ENCODE results near the gene DMRT2.

Gene DMRT2

GRCh38 chr9:1051584-1052275 lies 1.6 kb downstream of the DMRT2 start:
- TF ChIP-seq, protein P1, sequence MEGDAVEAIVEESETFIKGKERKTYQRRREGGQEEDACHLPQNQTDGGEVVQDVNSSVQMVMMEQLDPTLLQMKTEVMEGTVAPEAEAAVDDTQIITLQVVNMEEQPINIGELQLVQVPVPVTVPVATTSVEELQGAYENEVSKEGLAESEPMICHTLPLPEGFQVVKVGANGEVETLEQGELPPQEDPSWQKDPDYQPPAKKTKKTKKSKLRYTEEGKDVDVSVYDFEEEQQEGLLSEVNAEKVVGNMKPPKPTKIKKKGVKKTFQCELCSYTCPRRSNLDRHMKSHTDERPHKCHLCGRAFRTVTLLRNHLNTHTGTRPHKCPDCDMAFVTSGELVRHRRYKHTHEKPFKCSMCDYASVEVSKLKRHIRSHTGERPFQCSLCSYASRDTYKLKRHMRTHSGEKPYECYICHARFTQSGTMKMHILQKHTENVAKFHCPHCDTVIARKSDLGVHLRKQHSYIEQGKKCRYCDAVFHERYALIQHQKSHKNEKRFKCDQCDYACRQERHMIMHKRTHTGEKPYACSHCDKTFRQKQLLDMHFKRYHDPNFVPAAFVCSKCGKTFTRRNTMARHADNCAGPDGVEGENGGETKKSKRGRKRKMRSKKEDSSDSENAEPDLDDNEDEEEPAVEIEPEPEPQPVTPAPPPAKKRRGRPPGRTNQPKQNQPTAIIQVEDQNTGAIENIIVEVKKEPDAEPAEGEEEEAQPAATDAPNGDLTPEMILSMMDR (IDR thresholded peaks at IDR 0.05; ENCODE audit: low read depth, low read length) = no peak
- H3K4me3 ChIP-seq (ENCODE audit: low read depth, low read length) = no peak overlapping the region

DNA sequence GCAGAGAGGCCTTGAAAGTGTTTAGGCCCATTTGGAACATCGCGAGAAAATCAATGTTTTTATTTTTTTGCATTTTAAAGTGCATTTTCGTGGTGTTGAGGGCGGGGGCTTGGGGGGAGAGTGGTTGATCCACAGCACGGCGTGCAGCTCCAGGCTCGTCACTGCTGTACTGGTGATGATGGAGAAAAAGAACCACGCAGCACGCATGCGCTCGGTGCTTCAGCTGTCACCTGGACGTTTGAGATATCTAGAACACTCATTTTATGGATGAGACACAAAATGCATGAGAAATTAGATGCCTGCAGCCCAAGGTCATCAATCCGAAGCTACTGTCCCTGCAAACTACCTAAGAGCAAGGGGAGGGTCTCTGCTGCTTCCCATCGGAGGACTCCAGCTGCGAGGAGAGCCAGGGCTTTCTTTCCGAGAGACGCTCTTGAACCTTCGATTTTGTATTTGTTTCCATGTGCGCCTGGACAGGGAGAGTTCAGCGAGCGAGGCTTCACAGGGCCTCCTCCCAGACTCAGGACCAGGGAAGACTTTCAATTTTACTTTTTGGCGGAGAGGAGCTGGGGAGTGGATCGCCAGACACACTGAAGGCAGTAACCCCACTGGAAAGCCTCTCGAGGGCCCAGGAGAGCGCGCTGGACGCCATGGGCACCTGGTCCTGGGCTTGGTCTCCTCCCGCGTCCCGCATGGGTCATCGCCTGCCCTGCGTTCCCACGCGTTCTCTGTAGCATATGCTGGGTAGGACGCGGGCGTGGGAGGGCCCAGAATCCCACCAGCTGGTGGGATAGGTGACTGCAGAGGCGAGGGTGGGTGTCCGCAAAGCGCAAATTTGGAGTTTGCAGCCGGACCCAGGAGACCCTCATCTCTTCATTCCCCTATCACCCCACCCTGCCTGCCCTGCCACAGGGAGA lies 2.5 kb downstream of the DMRT2 start:
- no peak overlapping the region for H3K4me3 ChIP-seq (ENCODE audit: low read depth, low read length)
- TF ChIP-seq, protein P1 (IDR thresholded peaks at IDR 0.05; ENCODE audit: low read depth, low read length) = no peak

- H3K4me3 ChIP-seq (ENCODE audit: low read depth, low read length) = no peak overlapping the region
- TF ChIP-seq, protein P1 (IDR thresholded peaks at IDR 0.05; ENCODE audit: low read depth, low read length) = no peak
These were observed 3.1 kb downstream of the DMRT2 start for GRCh38 chr9:1053282-1053621.

GRCh38 chr9:1053986-1054425 lies 3.8 kb downstream of the DMRT2 start:
- no peak overlapping the region for H3K4me3 ChIP-seq (ENCODE audit: low read depth, low read length)
- TF ChIP-seq, protein P1 (IDR thresholded peaks at IDR 0.05; ENCODE audit: low read depth, low read length) = no peak

GRCh38 chr9:1055166-1055565 lies 5.0 kb downstream of the DMRT2 start:
- TF ChIP-seq, protein P1 (IDR thresholded peaks at IDR 0.05; ENCODE audit: low read depth, low read length) = no peak
- no peak overlapping the region for H3K4me3 ChIP-seq (ENCODE audit: low read depth, low read length)

DNA sequence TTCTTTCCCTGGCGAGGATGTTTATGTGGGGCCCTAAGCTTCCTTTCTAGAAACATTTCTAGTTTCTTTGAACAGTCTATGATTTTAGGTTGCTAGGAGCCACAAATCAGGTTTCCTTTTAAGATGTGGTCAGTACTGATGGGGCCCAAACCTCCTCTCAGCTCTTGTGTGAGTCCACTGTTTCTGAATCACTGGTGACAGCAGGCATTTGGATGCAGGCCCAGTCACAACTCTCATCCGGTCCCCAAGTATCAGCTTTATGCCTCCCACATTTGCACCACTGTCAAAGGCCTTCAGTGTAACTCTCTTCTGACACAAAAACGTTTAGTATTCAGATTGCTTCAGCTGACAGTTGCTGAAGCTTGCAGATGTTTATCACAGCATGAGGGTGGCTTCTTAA lies 7.8 kb downstream of the DMRT2 start:
- TF ChIP-seq, protein P1 (IDR thresholded peaks at IDR 0.05; ENCODE audit: low read depth, low read length) = no peak
- H3K4me3 ChIP-seq (ENCODE audit: low read depth, low read length) = no peak overlapping the region
